A549 (cell line): ENCODE data around the gene GUCA1A.

ENCODE experiments used
- CBX8 ChIP-seq: fragments of 200-600 bp; sonication (generic); IDR thresholded peaks from 2 replicates; pipeline ENCODE4 v1.6.1; 2016
- CTCF ChIP-seq: fragments of >200 bp; sonication (Bioruptor Twin); formaldehyde crosslinking; IDR thresholded peaks from 3 replicates; pipeline ENCODE4 v1.5.1; 2016
- FOXS1 ChIP-seq: fragments of 250-450 bp; sonication (Bioruptor Pico); IDR thresholded peaks from 2 replicates; pipeline ENCODE4 v1.5.0; 2020; ENCODE audit warnings: mild to moderate bottlenecking, moderate library complexity

- TF ChIP-seq CTCF (no peak), CBX8 (no peak), FOXS1 (no peak)
Measured at GRCh38 chr6:42179261-42179944, 6.2 kb downstream of the GUCA1A start.
